Activated naive CD4-positive, alpha-beta T cell treated with Interleukin-2 at 50 U/mL for 16 hours (primary cell): ENCODE data around the gene RGS3.
A peak's percentile ranks its signal among the peaks of the same experiment; 100 is the strongest.

Experiments used
- DNase-seq: peaks from one replicate; pipeline ENCODE4 v3.0.0-alpha.2; 2020

Gene RGS3

GRCh38 chr9:113590991-113591898 is 127.7 kb downstream of the RGS3 start:
- peak; percentile 62 for DNase-seq

GRCh38 chr9:113591899-113592625 is 128.5 kb downstream of the RGS3 start:
- no peak for DNase-seq

GRCh38 chr9:113592876-113593575 is 129.5 kb downstream of the RGS3 start:
- no peak for DNase-seq

- DNase-seq = no peak
Measured at GRCh38 chr9:113593682-113594281, 130.3 kb downstream of the RGS3 start.

- DNase-seq = no peak
Measured at GRCh38 chr9:113594484-113595299, 131.2 kb downstream of the RGS3 start.

- no peak for DNase-seq
Measured at GRCh38 chr9:113596616-113597320, 133.2 kb downstream of the RGS3 start.

- DNase-seq = no peak
Measured at GRCh38 chr9:113597390-113598241, 134.1 kb downstream of the RGS3 start.

GRCh38 chr9:113598451-113598850 is 134.9 kb downstream of the RGS3 start:
- DNase-seq = no peak

GRCh38 chr9:113598883-113599282 is 135.4 kb downstream of the RGS3 start:
- DNase-seq = no peak

GRCh38 chr9:113599646-113600022 is 136.1 kb downstream of the RGS3 start:
- no peak for DNase-seq

GRCh38 chr9:113600023-113600823 is 136.7 kb downstream of the RGS3 start:
- no peak for DNase-seq

GRCh38 chr9:113600871-113601614 is 137.5 kb downstream of the RGS3 start:
- DNase-seq = no peak

GRCh38 chr9:113601656-113602055 is 138.1 kb downstream of the RGS3 start:
- no peak for DNase-seq

GRCh38 chr9:113602126-113603047 is 138.9 kb downstream of the RGS3 start:
- DNase-seq = peak; percentile 52

GRCh38 chr9:113603048-113603375 is 139.5 kb downstream of the RGS3 start:
- no peak for DNase-seq

- no peak for DNase-seq
Measured at GRCh38 chr9:113603773-113604172, 140.2 kb downstream of the RGS3 start.

GRCh38 chr9:113604393-113604792 is 140.9 kb downstream of the RGS3 start:
- no peak for DNase-seq

- DNase-seq = no peak
Measured at GRCh38 chr9:113606510-113606909, 143.0 kb downstream of the RGS3 start.
